Esophagus muscularis mucosa (tissue), 4 donors: ENCODE data around the gene SFXN5. TPM values are rescaled to one million over a fixed set of nuclear protein-coding genes. Genes with fewer than 3 reads are reported as not detected.

ENCODE experiments used
- DNase-seq: peaks from one replicate; pipeline ENCODE4 v3.0.0-alpha.2; 2017; ENCODE audit errors: extremely low spot score
- H3K27ac ChIP-seq, 4 donors: fragments of 200-600 bp; sonication (generic); replicated peaks in 1 of 4; 1 replicate in 3 of 4; 2 replicates in 1 of 4; pipeline ENCODE4 v1.5.1; 2016 to 2019; ENCODE audit warnings: mild to moderate bottlenecking in 1 of 4
- H3K27me3 ChIP-seq, 4 donors: fragments of 200-600 bp; sonication (generic); one replicate each; pipeline versions ENCODE4 v1.5.1 to v1.6.0; 2016 to 2019
- H3K36me3 ChIP-seq, 4 donors: fragments of 200-600 bp; sonication (generic); one replicate each; pipeline ENCODE4 v1.5.1; 2016 to 2019
- H3K4me1 ChIP-seq, 4 donors: fragments of 200-600 bp; sonication (generic); one replicate each; pipeline ENCODE4 v1.5.1; 2016 to 2019
- H3K4me3 ChIP-seq, 4 donors: fragments of 200-600 bp; sonication (generic); 1 replicate in 2 of 4; 2 replicates in 2 of 4; pipeline ENCODE4 v1.5.1; 2016 to 2019; ENCODE audit warnings: mild to moderate bottlenecking in 4 of 4, moderate library complexity in 1 of 4
- H3K9me3 ChIP-seq, 4 donors: fragments of 200-600 bp; sonication (generic); 1 replicate in 3 of 4; 2 replicates in 1 of 4; pipeline ENCODE4 v1.5.1; 2016 to 2019
- CTCF ChIP-seq, 3 experiments: fragments of 200-600 bp in 2 of 3; fragments of 450-650 bp in 1 of 3; sonication (generic) in 2 of 3; IDR thresholded peaks; one replicate each; pipeline ENCODE4 v1.5.1; 2017 to 2019; ENCODE audit warnings: antibody characterized with exemption in 3 of 3, mild to moderate bottlenecking in 2 of 3, moderate library complexity in 1 of 3
- EP300 ChIP-seq: sonication (generic); formaldehyde crosslinking; IDR thresholded peaks from one replicate; pipeline ENCODE4 v1.6.1; 2017; ENCODE audit warnings: antibody characterized with exemption
- POLR2A ChIP-seq: fragments of 450-650 bp; IDR thresholded peaks from one replicate; pipeline ENCODE4 v1.6.1; 2017; ENCODE audit warnings: antibody characterized with exemption, moderate library complexity, mild to moderate bottlenecking, low read depth
- POLR2AphosphoS5 ChIP-seq, 2 donors: sonication (generic); formaldehyde crosslinking; IDR thresholded peaks; one replicate each; pipeline ENCODE4 v1.6.1; 2017; ENCODE audit warnings: antibody characterized with exemption in 2 of 2
- WGBS: methylation state at CpG from one replicate; pipeline ENCODE4 v1.1.5; 2018; 5-methylcytosine and 5-hydroxymethylcytosine counted together
- intact Hi-C: fragments of 100-400 bp; cut with DNase I; formaldehyde crosslinking; loops from one replicate; pipeline ENCODE4 v1.15.1; 2023
- total RNA-seq, 4 donors: library from RNA; depleted of rRNA; stranded (reverse); fragments of >200 nt; gene quantifications; one replicate each; pipeline versions ENCODE4 v1.1.0 to v1.2.1, GENCODE V29; 2016

The SFXN5 gene
- total RNA-seq, 4 donors from 2014 or later = 5.8 to 10.0 (median 6.8) TPM

DNA sequence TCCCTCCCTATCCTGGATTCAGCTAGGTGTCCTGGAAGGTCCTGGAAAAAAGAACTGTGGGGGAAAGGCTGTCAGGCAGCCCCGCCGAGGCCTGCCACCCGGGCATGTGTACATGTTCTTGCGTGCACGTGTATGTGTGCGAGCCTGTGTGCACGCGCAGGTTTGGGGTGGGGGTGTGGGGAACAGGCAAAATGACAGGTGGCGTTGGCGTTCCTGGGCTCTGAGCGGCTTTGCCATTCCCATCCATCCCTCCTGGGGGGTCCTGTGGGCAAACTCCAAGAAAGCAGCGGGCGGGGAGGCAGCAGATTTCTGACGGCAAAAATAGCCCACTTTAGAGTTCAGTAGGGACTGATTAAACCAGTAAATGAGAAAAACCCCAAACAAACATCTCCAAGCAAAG is 118.6 kb downstream of the SFXN5 start:
- peaks cover 0 to 17% (median 4%) of the 10 kb centered on the region in 4 donors for H3K36me3 ChIP-seq
- no peaks in the 10 kb centered on the region for H3K27me3 ChIP-seq
- 91% methylated on average over 14 of the region's 14 CpGs for WGBS
- no peaks in the 10 kb centered on the region for H3K4me1 ChIP-seq
- DNase-seq = no peak
- no peak overlapping the region for H3K4me3 ChIP-seq
- H3K27ac ChIP-seq = no peak overlapping the region
- TF ChIP-seq POLR2A = no peak
- no peak for TF ChIP-seq EP300
- no peak for TF ChIP-seq POLR2AphosphoS5 (IDR thresholded peaks at IDR 0.05)
- TF ChIP-seq CTCF (IDR thresholded peaks at IDR 0.05) = no peak
- intact Hi-C loops = no loop called here
- no peaks in the 10 kb centered on the region for H3K9me3 ChIP-seq

DNA sequence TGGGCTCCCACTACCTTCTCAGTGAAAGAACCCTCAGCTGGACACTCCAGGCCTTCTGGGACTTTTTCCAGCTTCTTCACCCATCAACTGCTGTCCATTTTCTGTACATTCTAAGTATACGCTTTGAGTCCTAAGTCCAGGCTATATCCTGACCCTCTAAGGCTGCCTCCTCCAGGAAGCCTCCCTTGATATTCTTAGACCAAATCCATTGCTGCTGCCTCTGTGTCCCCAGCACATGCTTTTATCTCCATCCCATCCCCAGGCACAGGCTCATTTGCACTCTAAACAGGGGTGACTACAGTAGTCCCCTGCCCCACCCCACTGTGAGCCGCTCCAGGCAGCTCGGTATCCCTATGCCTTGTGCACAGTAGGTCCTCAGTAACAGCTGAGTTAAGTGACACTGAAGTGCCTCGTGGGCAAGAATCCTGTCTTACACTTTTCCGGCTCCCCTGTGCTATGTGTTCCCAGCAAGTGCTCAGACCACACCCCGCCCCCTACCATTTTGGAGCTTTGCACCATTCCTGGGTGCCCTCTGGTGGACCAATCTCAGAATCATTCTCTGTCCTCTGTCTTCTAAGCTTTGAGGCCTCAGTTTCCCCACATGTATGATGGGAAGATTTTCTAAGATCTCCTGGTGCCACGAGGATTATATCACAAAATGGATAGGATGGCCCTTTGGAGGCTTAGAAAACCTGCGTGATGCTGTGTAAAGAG is 119.2 kb downstream of the SFXN5 start:
- H3K36me3 ChIP-seq = peaks cover 0 to 13% (median 4%) of the 10 kb centered on the region in 4 donors
- intact Hi-C loops = no loop called here
- no peaks in the 10 kb centered on the region for H3K9me3 ChIP-seq
- DNase-seq = no peak
- no peaks in the 10 kb centered on the region for H3K4me1 ChIP-seq
- H3K27me3 ChIP-seq = no peaks in the 10 kb centered on the region
- 91% methylated on average over 8 of the region's 8 CpGs for WGBS
- TF ChIP-seq POLR2A = no peak
- no peak for TF ChIP-seq CTCF (IDR thresholded peaks at IDR 0.05)
- no peak for TF ChIP-seq POLR2AphosphoS5 (IDR thresholded peaks at IDR 0.05)
- no peak for TF ChIP-seq EP300
- H3K27ac ChIP-seq = no peak overlapping the region
- no peak overlapping the region for H3K4me3 ChIP-seq

DNA sequence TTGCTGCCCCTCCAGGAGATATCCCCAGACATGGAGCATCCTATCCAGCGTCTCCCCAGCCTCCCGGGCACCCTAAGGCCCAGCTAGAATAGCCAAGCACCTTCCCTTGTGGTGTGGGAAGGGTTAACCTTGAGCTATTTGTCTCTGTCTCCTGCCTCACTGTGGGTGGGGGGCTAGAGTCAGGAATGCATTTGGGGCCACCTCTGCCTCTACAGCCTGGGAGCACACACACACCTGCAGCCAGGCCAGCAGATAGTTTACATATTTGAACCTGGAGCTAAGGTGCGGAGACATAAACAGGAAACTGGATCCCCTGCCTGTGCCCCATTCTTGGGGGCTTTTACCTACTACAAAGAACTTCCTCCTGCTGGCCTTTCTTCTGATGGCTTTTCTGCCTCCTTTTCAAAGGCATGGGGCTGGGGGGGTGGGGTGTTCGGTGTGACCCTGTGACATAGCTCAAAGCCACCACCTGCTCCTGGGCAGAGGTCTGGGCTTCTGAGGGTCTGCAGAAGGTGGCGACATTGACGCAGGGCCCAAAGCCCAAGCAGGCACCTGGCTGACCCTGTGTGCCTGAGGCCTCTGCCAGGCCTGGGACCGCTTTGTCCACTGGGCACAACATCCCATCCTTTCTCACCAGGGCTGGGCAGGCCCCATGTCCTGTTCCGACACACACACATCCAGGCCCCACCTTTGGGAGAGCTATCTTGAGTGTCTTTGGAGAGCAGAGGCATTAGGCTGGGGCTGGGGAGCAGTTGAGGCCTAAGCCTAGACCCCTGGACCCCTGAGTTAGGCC is 120.0 kb downstream of the SFXN5 start:
- no peak overlapping the region for H3K27ac ChIP-seq
- TF ChIP-seq POLR2AphosphoS5 (IDR thresholded peaks at IDR 0.05) (no peak), EP300 (no peak), CTCF (IDR thresholded peaks at IDR 0.05) (no peak), POLR2A (no peak)

DNA sequence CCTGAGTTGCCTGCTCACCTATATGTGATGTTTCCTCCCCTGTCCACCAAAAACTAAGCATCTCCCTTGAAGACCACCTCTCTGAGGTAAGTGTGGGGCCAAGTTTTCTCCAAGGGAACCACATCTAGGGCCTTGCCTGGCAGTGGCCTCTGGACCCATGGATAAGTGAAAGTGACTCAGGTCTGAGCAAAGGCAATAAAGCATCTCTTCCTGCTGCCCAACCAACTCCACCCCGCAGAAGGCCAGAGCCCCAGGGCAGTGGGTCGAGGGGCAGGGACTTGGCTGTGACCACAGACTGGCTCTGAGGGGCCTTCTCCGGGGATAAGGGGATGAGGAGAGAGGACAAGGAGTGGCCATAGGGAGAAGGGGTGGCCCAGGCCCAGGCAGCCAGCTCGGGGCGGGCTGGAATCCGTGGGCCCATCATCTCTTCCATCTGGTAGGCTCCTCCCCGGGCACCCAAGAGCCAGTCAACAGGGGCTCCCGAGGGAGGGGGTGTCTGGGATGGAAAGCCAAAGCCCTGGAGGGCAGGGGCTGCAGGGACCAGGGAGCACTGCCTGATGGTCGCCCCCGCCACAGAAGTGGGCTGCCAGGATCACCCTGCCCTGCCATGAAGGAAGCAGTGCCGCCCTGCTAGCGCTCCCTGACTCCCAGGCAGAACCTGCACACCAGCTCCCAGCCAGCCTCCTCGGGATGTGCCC is 120.8 kb downstream of the SFXN5 start:
- 89% methylated on average over 8 of the region's 13 CpGs for WGBS
- no peak for DNase-seq
- no peak for TF ChIP-seq EP300
- TF ChIP-seq POLR2AphosphoS5 (IDR thresholded peaks at IDR 0.05) = no peak
- no peak for TF ChIP-seq CTCF (IDR thresholded peaks at IDR 0.05)
- TF ChIP-seq POLR2A = no peak
- no peaks in the 10 kb centered on the region for H3K4me1 ChIP-seq
- no peaks in the 10 kb centered on the region for H3K9me3 ChIP-seq
- H3K27ac ChIP-seq = no peak overlapping the region
- H3K36me3 ChIP-seq = peaks cover 0 to 8% (median 0%) of the 10 kb centered on the region in 4 donors
- no peak overlapping the region for H3K4me3 ChIP-seq
- no peaks in the 10 kb centered on the region for H3K27me3 ChIP-seq
- intact Hi-C loops = no loop called here

More for the DNA sequence above, 120.0 kb downstream of the SFXN5 start:
- Histone ChIP-seq H3K36me3 (peaks cover 0 to 10% (median 1%) of the 10 kb centered on the region in 4 donors), H3K4me1 (no peaks in the 10 kb centered on the region), H3K9me3 (no peaks in the 10 kb centered on the region), H3K4me3 (no peak overlapping the region), H3K27me3 (no peaks in the 10 kb centered on the region)
- 84% methylated on average over 7 of the region's 8 CpGs for WGBS
- intact Hi-C loops = no loop called here
- no peak for DNase-seq
